ENCODE results near the gene TP53RK.

The TP53RK gene

GRCh38 chr20:46649650-46649949, 39.6 kb downstream of the TP53RK start:
- ChIA-PET CTCF (no interaction called here), POLR2A (no interaction called here)
- Histone ChIP-seq H3K4me1 (ENCODE audit: control insufficient read depth, insufficient read depth, low read length) (no peaks in the 10 kb centered on the region), H3K4me3 (ENCODE audit: low read depth, low read length) (no peak overlapping the region), H3K9me3 (ENCODE audit: control insufficient read depth, insufficient read depth, low read depth, low read length) (no peaks in the 10 kb centered on the region), H3K36me3 (ENCODE audit: control insufficient read depth in 2 of 2, insufficient read depth in 1 of 2, low read length in 2 of 2) (no peaks in the 10 kb centered on the region), H3K27ac (ENCODE audit: extremely low read depth, low read depth, low read length) (no peak overlapping the region)
- no peak for TF ChIP-seq BCL11A (tag by site-specific recombination; IDR thresholded peaks at IDR 0.05; ENCODE audit: low read depth)
- TF ChIP-seq SCRT2 (tag by site-specific recombination; IDR thresholded peaks at IDR 0.05): 0 out of 2 replicates have a peak, but pooled peaks have one; percentile 17
- no peak for TF ChIP-seq KLF7 (tag by site-specific recombination; IDR thresholded peaks at IDR 0.05; ENCODE audit: borderline replicate concordance)
- no peak for TF ChIP-seq ZNF404 (tag by site-specific recombination; IDR thresholded peaks at IDR 0.05)
- TF ChIP-seq, protein P1, sequence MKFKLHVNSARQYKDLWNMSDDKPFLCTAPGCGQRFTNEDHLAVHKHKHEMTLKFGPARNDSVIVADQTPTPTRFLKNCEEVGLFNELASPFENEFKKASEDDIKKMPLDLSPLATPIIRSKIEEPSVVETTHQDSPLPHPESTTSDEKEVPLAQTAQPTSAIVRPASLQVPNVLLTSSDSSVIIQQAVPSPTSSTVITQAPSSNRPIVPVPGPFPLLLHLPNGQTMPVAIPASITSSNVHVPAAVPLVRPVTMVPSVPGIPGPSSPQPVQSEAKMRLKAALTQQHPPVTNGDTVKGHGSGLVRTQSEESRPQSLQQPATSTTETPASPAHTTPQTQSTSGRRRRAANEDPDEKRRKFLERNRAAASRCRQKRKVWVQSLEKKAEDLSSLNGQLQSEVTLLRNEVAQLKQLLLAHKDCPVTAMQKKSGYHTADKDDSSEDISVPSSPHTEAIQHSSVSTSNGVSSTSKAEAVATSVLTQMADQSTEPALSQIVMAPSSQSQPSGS (tag by site-specific recombination; IDR thresholded peaks at IDR 0.05; ENCODE audit: low read depth): peak; percentile 23; the same call in 1 of the 2 replicates
- TF ChIP-seq ZNF548 (tag by site-specific recombination; IDR thresholded peaks at IDR 0.05): no peak
- no peak for TF ChIP-seq ZNF221 (tag by site-specific recombination; IDR thresholded peaks at IDR 0.05; ENCODE audit: borderline replicate concordance)
- TF ChIP-seq YY1 (tag by site-specific recombination; IDR thresholded peaks at IDR 0.05): no peak

- Histone ChIP-seq H3K4me3 (ENCODE audit: low read depth, low read length) (no peak overlapping the region), H3K27ac (ENCODE audit: extremely low read depth, low read depth, low read length) (no peak overlapping the region), H3K9me3 (ENCODE audit: control insufficient read depth, insufficient read depth, low read depth, low read length) (no peaks in the 10 kb centered on the region), H3K36me3 (ENCODE audit: control insufficient read depth in 2 of 2, insufficient read depth in 1 of 2, low read length in 2 of 2) (no peaks in the 10 kb centered on the region), H3K4me1 (ENCODE audit: control insufficient read depth, insufficient read depth, low read length) (no peaks in the 10 kb centered on the region)
- CTCF ChIA-PET: interaction anchor here (0.7 to 0.8 kb wide), 2 partner anchors 90 to 740 kb away, joined by 3 to 4 read pairs; no protein-coding TSS in a partner anchor
- POLR2A ChIA-PET: no interaction called here
- TF ChIP-seq, protein P2, sequence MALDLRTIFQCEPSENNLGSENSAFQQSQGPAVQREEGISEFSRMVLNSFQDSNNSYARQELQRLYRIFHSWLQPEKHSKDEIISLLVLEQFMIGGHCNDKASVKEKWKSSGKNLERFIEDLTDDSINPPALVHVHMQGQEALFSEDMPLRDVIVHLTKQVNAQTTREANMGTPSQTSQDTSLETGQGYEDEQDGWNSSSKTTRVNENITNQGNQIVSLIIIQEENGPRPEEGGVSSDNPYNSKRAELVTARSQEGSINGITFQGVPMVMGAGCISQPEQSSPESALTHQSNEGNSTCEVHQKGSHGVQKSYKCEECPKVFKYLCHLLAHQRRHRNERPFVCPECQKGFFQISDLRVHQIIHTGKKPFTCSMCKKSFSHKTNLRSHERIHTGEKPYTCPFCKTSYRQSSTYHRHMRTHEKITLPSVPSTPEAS (tag by site-specific recombination; IDR thresholded peaks at IDR 0.05): peak; percentile 55; the same call in 1 of the 2 replicates
- TF ChIP-seq ZNF561 (tag by site-specific recombination; IDR thresholded peaks at IDR 0.05; ENCODE audit: borderline replicate concordance): no peak
Measured at GRCh38 chr20:46648903-46649649, 40.2 kb downstream of the TP53RK start.

DNA sequence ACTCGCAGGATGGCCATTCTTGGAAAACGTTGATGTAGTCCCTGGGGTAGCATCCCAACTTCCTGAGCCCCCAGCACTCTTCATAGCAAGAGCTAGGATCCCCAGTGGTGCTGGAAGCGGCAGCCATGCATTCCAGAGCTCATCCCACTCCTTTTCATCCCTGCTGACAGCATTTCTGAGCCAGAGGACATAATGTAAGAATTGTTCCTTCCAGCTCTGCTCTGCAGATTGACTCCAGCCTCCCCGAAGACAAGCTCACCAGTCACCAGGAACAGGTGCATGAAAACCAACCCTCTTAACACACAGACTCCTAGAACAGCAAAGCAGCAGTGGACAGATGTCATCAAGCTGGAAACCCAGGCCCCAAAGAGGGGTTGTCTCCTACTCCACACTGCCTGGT, 41.8 kb downstream of the TP53RK start:
- Histone ChIP-seq H3K4me1 (ENCODE audit: control insufficient read depth, insufficient read depth, low read length) (no peaks in the 10 kb centered on the region), H3K9me3 (ENCODE audit: control insufficient read depth, insufficient read depth, low read depth, low read length) (no peaks in the 10 kb centered on the region), H3K36me3 (ENCODE audit: control insufficient read depth in 2 of 2, insufficient read depth in 1 of 2, low read length in 2 of 2) (no peaks in the 10 kb centered on the region), H3K27ac (ENCODE audit: extremely low read depth, low read depth, low read length) (no peak overlapping the region), H3K4me3 (ENCODE audit: low read depth, low read length) (no peak overlapping the region)
- CTCF ChIA-PET: interaction anchor here (1.6 kb wide), 1 partner anchor 34 kb away, joined by 4 read pairs; no protein-coding TSS in a partner anchor
- POLR2A ChIA-PET: no interaction called here
- TF ChIP-seq HOXD13 (CRISPR knock-in tag; IDR thresholded peaks at IDR 0.05; ENCODE audit: borderline replicate concordance) (no peak), ZNF580 (tag by site-specific recombination; IDR thresholded peaks at IDR 0.05) (no peak), ZBTB17 (tag by site-specific recombination; IDR thresholded peaks at IDR 0.05) (no peak), SP7 (tag by site-specific recombination; IDR thresholded peaks at IDR 0.05) (no peak), ZNF843 (tag by site-specific recombination; IDR thresholded peaks at IDR 0.05) (no peak), ZNF561 (tag by site-specific recombination; IDR thresholded peaks at IDR 0.05; ENCODE audit: borderline replicate concordance) (no peak), ZNF76 (tag by site-specific recombination; IDR thresholded peaks at IDR 0.05; ENCODE audit: borderline replicate concordance, low read depth) (no peak), KLF16 (tag by site-specific recombination; IDR thresholded peaks at IDR 0.05) (no peak), SALL2 (tag by site-specific recombination; IDR thresholded peaks at IDR 0.05; ENCODE audit: borderline replicate concordance) (no peak), ZBTB1 (tag by site-specific recombination; IDR thresholded peaks at IDR 0.05) (no peak), BCL11A (tag by site-specific recombination; IDR thresholded peaks at IDR 0.05; ENCODE audit: low read depth) (no peak), ZNF169 (tag by site-specific recombination; IDR thresholded peaks at IDR 0.05) (no peak)
- TF ChIP-seq, protein P3, sequence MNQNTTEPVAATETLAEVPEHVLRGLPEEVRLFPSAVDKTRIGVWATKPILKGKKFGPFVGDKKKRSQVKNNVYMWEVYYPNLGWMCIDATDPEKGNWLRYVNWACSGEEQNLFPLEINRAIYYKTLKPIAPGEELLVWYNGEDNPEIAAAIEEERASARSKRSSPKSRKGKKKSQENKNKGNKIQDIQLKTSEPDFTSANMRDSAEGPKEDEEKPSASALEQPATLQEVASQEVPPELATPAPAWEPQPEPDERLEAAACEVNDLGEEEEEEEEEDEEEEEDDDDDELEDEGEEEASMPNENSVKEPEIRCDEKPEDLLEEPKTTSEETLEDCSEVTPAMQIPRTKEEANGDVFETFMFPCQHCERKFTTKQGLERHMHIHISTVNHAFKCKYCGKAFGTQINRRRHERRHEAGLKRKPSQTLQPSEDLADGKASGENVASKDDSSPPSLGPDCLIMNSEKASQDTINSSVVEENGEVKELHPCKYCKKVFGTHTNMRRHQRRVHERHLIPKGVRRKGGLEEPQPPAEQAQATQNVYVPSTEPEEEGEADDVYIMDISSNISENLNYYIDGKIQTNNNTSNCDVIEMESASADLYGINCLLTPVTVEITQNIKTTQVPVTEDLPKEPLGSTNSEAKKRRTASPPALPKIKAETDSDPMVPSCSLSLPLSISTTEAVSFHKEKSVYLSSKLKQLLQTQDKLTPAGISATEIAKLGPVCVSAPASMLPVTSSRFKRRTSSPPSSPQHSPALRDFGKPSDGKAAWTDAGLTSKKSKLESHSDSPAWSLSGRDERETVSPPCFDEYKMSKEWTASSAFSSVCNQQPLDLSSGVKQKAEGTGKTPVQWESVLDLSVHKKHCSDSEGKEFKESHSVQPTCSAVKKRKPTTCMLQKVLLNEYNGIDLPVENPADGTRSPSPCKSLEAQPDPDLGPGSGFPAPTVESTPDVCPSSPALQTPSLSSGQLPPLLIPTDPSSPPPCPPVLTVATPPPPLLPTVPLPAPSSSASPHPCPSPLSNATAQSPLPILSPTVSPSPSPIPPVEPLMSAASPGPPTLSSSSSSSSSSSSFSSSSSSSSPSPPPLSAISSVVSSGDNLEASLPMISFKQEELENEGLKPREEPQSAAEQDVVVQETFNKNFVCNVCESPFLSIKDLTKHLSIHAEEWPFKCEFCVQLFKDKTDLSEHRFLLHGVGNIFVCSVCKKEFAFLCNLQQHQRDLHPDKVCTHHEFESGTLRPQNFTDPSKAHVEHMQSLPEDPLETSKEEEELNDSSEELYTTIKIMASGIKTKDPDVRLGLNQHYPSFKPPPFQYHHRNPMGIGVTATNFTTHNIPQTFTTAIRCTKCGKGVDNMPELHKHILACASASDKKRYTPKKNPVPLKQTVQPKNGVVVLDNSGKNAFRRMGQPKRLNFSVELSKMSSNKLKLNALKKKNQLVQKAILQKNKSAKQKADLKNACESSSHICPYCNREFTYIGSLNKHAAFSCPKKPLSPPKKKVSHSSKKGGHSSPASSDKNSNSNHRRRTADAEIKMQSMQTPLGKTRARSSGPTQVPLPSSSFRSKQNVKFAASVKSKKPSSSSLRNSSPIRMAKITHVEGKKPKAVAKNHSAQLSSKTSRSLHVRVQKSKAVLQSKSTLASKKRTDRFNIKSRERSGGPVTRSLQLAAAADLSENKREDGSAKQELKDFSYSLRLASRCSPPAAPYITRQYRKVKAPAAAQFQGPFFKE (tag by site-specific recombination; IDR thresholded peaks at IDR 0.05; ENCODE audit: borderline replicate concordance): no peak
